H1 (cell line): ENCODE results near the gene STEEP1.

ENCODE experiments used
- EZH2 ChIP-seq: fragments of 200-600 bp; sonication (generic); IDR thresholded peaks from 2 replicates; pipeline ENCODE4 v1.7.1; 2012; ENCODE audit warnings: low read depth, mild to moderate bottlenecking, moderate library complexity, low read length, inconsistent platforms; ENCODE audit not compliant: severe bottlenecking
- TF ChIP-seq, protein P1 (sequence below), 3 experiments: IDR thresholded peaks; 1 replicate in 2 of 3; 2 replicates in 1 of 3; pipeline versions ENCODE4 v1.5.1 to v1.6.1; 2011; ENCODE audit warnings: low read length in 3 of 3, mild to moderate bottlenecking in 3 of 3, inconsistent platforms in 2 of 3, low read depth in 1 of 3, moderate library complexity in 1 of 3; ENCODE audit not compliant: insufficient read depth in 1 of 3; ENCODE audit errors: control extremely low read depth in 1 of 3

DNA sequence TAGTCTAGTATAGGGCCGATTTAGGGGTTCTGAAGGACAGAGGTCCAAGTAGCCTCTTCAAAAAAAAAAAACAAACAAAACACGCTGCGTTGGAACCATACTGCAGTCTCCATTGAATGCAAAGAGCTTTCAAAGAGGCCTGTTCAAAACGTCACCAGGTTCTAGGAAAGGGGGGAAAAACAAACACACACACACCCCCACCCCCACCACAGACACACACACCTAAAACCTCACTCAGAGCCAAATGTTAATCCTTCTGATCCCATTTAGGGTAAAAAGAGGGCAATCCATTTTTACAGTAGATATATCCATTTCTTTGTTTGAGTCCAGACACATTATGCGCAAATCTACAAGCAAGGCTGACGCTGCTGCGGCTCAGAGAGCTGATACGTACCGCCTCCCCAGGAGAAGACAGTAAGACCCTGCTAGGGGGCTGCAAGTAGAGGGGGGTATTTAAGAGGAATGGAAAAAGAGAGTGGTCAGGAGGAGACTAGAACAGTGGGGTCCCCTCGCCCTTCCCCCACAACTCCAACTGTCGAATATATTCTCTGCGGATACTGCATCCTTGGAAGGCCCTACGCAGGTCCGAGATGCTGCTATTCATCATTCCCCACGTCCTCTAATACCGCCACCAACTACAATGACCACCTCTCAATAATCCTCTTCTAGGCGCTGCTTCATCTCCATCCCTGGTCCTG, 39.7 kb upstream of the STEEP1 start:
- TF ChIP-seq EZH2: no peak
- TF ChIP-seq, protein P1, sequence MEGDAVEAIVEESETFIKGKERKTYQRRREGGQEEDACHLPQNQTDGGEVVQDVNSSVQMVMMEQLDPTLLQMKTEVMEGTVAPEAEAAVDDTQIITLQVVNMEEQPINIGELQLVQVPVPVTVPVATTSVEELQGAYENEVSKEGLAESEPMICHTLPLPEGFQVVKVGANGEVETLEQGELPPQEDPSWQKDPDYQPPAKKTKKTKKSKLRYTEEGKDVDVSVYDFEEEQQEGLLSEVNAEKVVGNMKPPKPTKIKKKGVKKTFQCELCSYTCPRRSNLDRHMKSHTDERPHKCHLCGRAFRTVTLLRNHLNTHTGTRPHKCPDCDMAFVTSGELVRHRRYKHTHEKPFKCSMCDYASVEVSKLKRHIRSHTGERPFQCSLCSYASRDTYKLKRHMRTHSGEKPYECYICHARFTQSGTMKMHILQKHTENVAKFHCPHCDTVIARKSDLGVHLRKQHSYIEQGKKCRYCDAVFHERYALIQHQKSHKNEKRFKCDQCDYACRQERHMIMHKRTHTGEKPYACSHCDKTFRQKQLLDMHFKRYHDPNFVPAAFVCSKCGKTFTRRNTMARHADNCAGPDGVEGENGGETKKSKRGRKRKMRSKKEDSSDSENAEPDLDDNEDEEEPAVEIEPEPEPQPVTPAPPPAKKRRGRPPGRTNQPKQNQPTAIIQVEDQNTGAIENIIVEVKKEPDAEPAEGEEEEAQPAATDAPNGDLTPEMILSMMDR (IDR thresholded peaks at IDR 0.05; ENCODE audit: control extremely low read depth in 1 of 3, insufficient read depth in 1 of 3, low read depth in 1 of 3, low read length in 3 of 3): no peak
